Fibroblast of villous mesenchyme (primary cell): ENCODE results near the gene SPRR1A. TPM values are rescaled to one million over a fixed set of nuclear protein-coding genes. Genes with fewer than 3 reads are reported as not detected.

Experiments used
- DNase-seq: peaks from one replicate; pipeline ENCODE4 v3.0.0-alpha.2; 2010; ENCODE audit warnings: low read depth
- H3K4me3 ChIP-seq: 2 replicates; pipeline ENCODE4 v1.5.1; 2011; ENCODE audit warnings: low read depth, mild to moderate bottlenecking, low read length
- CTCF ChIP-seq: IDR thresholded peaks from 2 replicates; pipeline ENCODE4 v1.5.1; 2012; ENCODE audit warnings: low read depth, mild to moderate bottlenecking, low read length; ENCODE audit not compliant: insufficient read depth
- total RNA-seq: library from RNA; depleted of rRNA; stranded (reverse); fragments of >200 nt; gene quantifications from 2 replicates; pipeline ENCODE4 v1.2.3, GENCODE V29; 2012

SPRR1A gene
- total RNA-seq, 1 donor = not detected

- TF ChIP-seq CTCF = no peak
- H3K4me3 ChIP-seq = no peak overlapping the region
- DNase-seq = no peak
These were observed 22.5 kb upstream of the SPRR1A start for GRCh38 chr1:152961226-152961891.

- TF ChIP-seq CTCF = no peak
- no peak for DNase-seq
- H3K4me3 ChIP-seq = no peak overlapping the region
These were observed 20.9 kb upstream of the SPRR1A start for GRCh38 chr1:152962876-152963415.

GRCh38 chr1:152964536-152964935, 19.3 kb upstream of the SPRR1A start:
- TF ChIP-seq CTCF = no peak
- H3K4me3 ChIP-seq = no peak overlapping the region
- no peak for DNase-seq

GRCh38 chr1:152965853-152966252, 18.0 kb upstream of the SPRR1A start:
- TF ChIP-seq CTCF = no peak
- no peak overlapping the region for H3K4me3 ChIP-seq
- no peak for DNase-seq

- TF ChIP-seq CTCF = no peak
- H3K4me3 ChIP-seq = no peak overlapping the region
- DNase-seq = no peak
These were observed 16.7 kb upstream of the SPRR1A start for GRCh38 chr1:152967201-152967600.

GRCh38 chr1:152968248-152968647, 15.6 kb upstream of the SPRR1A start:
- no peak for TF ChIP-seq CTCF
- DNase-seq = no peak
- no peak overlapping the region for H3K4me3 ChIP-seq

- DNase-seq = no peak
- no peak for TF ChIP-seq CTCF
- no peak overlapping the region for H3K4me3 ChIP-seq
These were observed 14.8 kb upstream of the SPRR1A start for GRCh38 chr1:152969036-152969435.
